K562 (cell line): ENCODE measurements around the gene PPIE. TPM values are rescaled to one million over a fixed set of nuclear protein-coding genes. Genes with fewer than 3 reads are reported as not detected.

Experiments
- BMI1 ChIP-seq: fragments of 150-350 bp; IDR thresholded peaks from 2 replicates; pipeline ENCODE4 v1.6.1; 2014; ENCODE audit warnings: low read length
- RERE ChIP-seq: sonication (generic); formaldehyde crosslinking; IDR thresholded peaks from 2 replicates; pipeline ENCODE4 v1.8.0; 2023; ENCODE audit warnings: missing genetic modification reagents, mild to moderate bottlenecking, borderline replicate concordance
- SMARCC2 ChIP-seq: fragments of 450-650 bp; IDR thresholded peaks from 2 replicates; pipeline ENCODE4 v1.6.1; 2017; ENCODE audit warnings: antibody characterized with exemption, moderate library complexity, mild to moderate bottlenecking, low read depth
- ZNF24 ChIP-seq: fragments of 450-650 bp; IDR thresholded peaks from 2 replicates; pipeline ENCODE4 v1.6.1; 2016
- ZNF316 ChIP-seq: fragments of 450-650 bp; IDR thresholded peaks from 2 replicates; pipeline ENCODE4 v1.6.1; 2016
- polyA plus RNA-seq, 8 experiments: library from polyadenylated mRNA; depleted of rRNA in 4 of 8; stranded (reverse) in 5 of 8; unstranded in 3 of 8; fragments of >200 nt; fragmentation: Nextera tagmentation in 2 of 8; fragmentation: Illumina TruSeq in 1 of 8; extraction: Ambion mirVana in 2 of 8; extraction: Trizol in 1 of 8; gene quantifications; 2 replicates each; pipeline versions ENCODE4 v1.2.1 to v1.2.3, GENCODE V29; 2011 to 2014; ENCODE audit warnings: inconsistent platforms in 1 of 8, missing spikeins in 1 of 8
- total RNA-seq, 7 experiments: library from RNA; depleted of rRNA in 6 of 7; stranded (reverse); fragments of >200 nt in 6 of 7; fragmentation: Illumina TruSeq in 2 of 7; extraction: Trizol in 2 of 7; gene quantifications; 2 replicates each; pipeline versions ENCODE4 v1.2.1 to v1.2.3, GENCODE V29; 2011 to 2021; ENCODE audit warnings: low replicate concordance in 1 of 7
- TF ChIP-seq, protein P1 (sequence below): fragments of 250-450 bp; sonication (Bioruptor Pico); IDR thresholded peaks from 2 replicates; pipeline ENCODE4 v1.4.0; 2020

Gene PPIE
- total and polyA plus RNA-seq, 9 of the 15 experiments (the other 6 are each of a cell fraction or from before 2014, with no cell fraction given): 75.4 to 444 (median 131) TPM

- TF ChIP-seq RERE (no peak), ZNF24 (no peak), BMI1 (no peak), SMARCC2 (no peak), ZNF316 (no peak)
- TF ChIP-seq, protein P1, sequence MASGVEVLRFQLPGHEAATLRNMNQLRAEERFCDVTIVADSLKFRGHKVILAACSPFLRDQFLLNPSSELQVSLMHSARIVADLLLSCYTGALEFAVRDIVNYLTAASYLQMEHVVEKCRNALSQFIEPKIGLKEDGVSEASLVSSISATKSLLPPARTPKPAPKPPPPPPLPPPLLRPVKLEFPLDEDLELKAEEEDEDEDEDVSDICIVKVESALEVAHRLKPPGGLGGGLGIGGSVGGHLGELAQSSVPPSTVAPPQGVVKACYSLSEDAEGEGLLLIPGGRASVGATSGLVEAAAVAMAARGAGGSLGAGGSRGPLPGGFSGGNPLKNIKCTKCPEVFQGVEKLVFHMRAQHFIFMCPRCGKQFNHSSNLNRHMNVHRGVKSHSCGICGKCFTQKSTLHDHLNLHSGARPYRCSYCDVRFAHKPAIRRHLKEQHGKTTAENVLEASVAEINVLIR: no peak
These were observed 41.1 kb downstream of the PPIE start (continued) for GRCh38 chr1:39779821-39780220.
